CD14-positive monocyte (primary cell): Measurements from ENCODE around the gene NKAP. TPM values are rescaled to one million over a fixed set of nuclear protein-coding genes. Genes with fewer than 3 reads are reported as not detected.
"Not testable (repeated sequence)": the region's sequence is repeated elsewhere in the genome, so short reads cannot be mapped to it uniquely, and the experiment has no call there.

Experiments used
- DNase-seq, 3 donors: peaks; one replicate each; pipeline ENCODE4 v3.0.0-alpha.2; 2011 to 2022
- H2AFZ ChIP-seq: 2 replicates; pipeline ENCODE4 v1.6.0; 2012; ENCODE audit warnings: mild to moderate bottlenecking, low read depth, low read length, inconsistent platforms; ENCODE audit not compliant: insufficient read depth, poor library complexity, severe bottlenecking
- H3K27ac ChIP-seq, 2 donors: 1 replicate in 1 of 2; 2 replicates in 1 of 2; pipeline ENCODE4 v1.5.1; 2012 to 2013; ENCODE audit warnings: low read length in 2 of 2, control low read depth in 1 of 2, inconsistent platforms in 1 of 2, low read depth in 1 of 2, mild to moderate bottlenecking in 1 of 2
- H3K27me3 ChIP-seq, 2 donors: one replicate each; pipeline versions ENCODE4 v1.6.0 to v1.6.1; 2011 to 2013; ENCODE audit warnings: low read length in 2 of 2; ENCODE audit not compliant: control insufficient read depth in 2 of 2, insufficient read depth in 2 of 2
- H3K36me3 ChIP-seq, 2 donors: replicated peaks in 1 of 2; 1 replicate in 1 of 2; 2 replicates in 1 of 2; pipeline versions ENCODE4 v1.5.1 to v1.6.1; 2012 to 2013; ENCODE audit warnings: low read length in 2 of 2, control low read depth in 1 of 2, inconsistent platforms in 1 of 2, mild to moderate bottlenecking in 1 of 2; ENCODE audit not compliant: insufficient read depth in 2 of 2, control insufficient read depth in 1 of 2
- H3K4me1 ChIP-seq, 2 donors: 1 replicate in 1 of 2; 2 replicates in 1 of 2; pipeline versions ENCODE4 v1.5.1 to v1.6.1; 2012 to 2013; ENCODE audit warnings: low read length in 2 of 2, control low read depth in 1 of 2, inconsistent platforms in 1 of 2, mild to moderate bottlenecking in 1 of 2, moderate library complexity in 1 of 2; ENCODE audit not compliant: insufficient read depth in 2 of 2, control insufficient read depth in 1 of 2
- H3K4me2 ChIP-seq: replicated peaks from 2 replicates; pipeline ENCODE3; 2012; ENCODE audit warnings: low read length, moderate library complexity, mild to moderate bottlenecking; ENCODE audit not compliant: poor library complexity, severe bottlenecking; ENCODE audit errors: extremely low read depth
- H3K4me3 ChIP-seq, 3 experiments: fragments of 200-600 bp in 1 of 3; sonication (generic) in 1 of 3; replicated peaks in 1 of 3; 1 replicate in 2 of 3; 2 replicates in 1 of 3; pipeline ENCODE4 v1.5.1; 2011 to 2013; ENCODE audit warnings: low read length in 3 of 3, mild to moderate bottlenecking in 3 of 3, control low read depth in 2 of 3, low read depth in 2 of 3, inconsistent platforms in 1 of 3, moderate library complexity in 1 of 3
- H3K79me2 ChIP-seq: 2 replicates; pipeline ENCODE4 v1.6.0; 2012; ENCODE audit warnings: mild to moderate bottlenecking, control low read depth, inconsistent platforms, low read length, moderate library complexity; ENCODE audit not compliant: insufficient read depth
- H3K9ac ChIP-seq: 2 replicates; pipeline ENCODE4 v1.6.0; 2017; ENCODE audit warnings: low read length, mild to moderate bottlenecking; ENCODE audit not compliant: insufficient read depth, poor library complexity, severe bottlenecking
- H3K9me3 ChIP-seq, 2 donors: replicated peaks in 1 of 2; 1 replicate in 1 of 2; 2 replicates in 1 of 2; pipeline versions ENCODE4 v1.5.1 to v1.6.1; 2012 to 2013; ENCODE audit warnings: low read length in 2 of 2, control low read depth in 1 of 2; ENCODE audit not compliant: control insufficient read depth in 1 of 2, insufficient read depth in 1 of 2
- H4K20me1 ChIP-seq: 2 replicates; pipeline ENCODE4 v1.6.0; 2012; ENCODE audit warnings: mild to moderate bottlenecking, low read length, control low read depth, moderate library complexity; ENCODE audit not compliant: insufficient read depth
- H3K27ac Mint-ChIP-seq, 7 donors: one replicate each; pipeline ENCODE4 v1.8.0; 2020; ENCODE audit warnings: mild to moderate bottlenecking in 7 of 7, mixed read lengths in 7 of 7, moderate library complexity in 6 of 7, inconsistent platforms in 2 of 7
- H3K27me3 Mint-ChIP-seq, 3 donors: one replicate each; pipeline ENCODE4 v1.8.0; 2021 to 2022; ENCODE audit warnings: low read depth in 3 of 3, mild to moderate bottlenecking in 3 of 3, mixed read lengths in 3 of 3, moderate library complexity in 3 of 3, inconsistent platforms in 1 of 3
- H3K36me3 Mint-ChIP-seq, 2 donors: one replicate each; pipeline ENCODE4 v1.8.0; 2020; ENCODE audit warnings: mixed read lengths in 2 of 2, inconsistent platforms in 1 of 2, mild to moderate bottlenecking in 1 of 2
- H3K4me1 Mint-ChIP-seq: one replicate; pipeline ENCODE4 v1.8.0; 2020; ENCODE audit warnings: mild to moderate bottlenecking, mixed read lengths
- H3K4me3 Mint-ChIP-seq, 2 donors: one replicate each; pipeline ENCODE4 v1.8.0; 2020; ENCODE audit warnings: mild to moderate bottlenecking in 2 of 2, mixed read lengths in 2 of 2, moderate library complexity in 1 of 2
- H3K9me3 Mint-ChIP-seq, 7 donors: one replicate each; pipeline ENCODE4 v1.8.0; 2020 to 2022; ENCODE audit warnings: mixed read lengths in 7 of 7, mild to moderate bottlenecking in 6 of 7, moderate library complexity in 6 of 7, inconsistent platforms in 2 of 7
- CTCF ChIP-seq: fragments of 200-600 bp; IDR thresholded peaks from one replicate; pipeline ENCODE4 v1.8.0; 2022; ENCODE audit warnings: antibody characterized with exemption, mild to moderate bottlenecking
- WGBS: methylation state at CpG from one replicate; pipeline ENCODE4 v1.1.5; 2013; ENCODE audit warnings: missing lambda C conversion rate; ENCODE audit not compliant: insufficient coverage; 5-methylcytosine and 5-hydroxymethylcytosine counted together
- intact Hi-C, 2 donors: fragments of 100-400 bp; cut with micrococcal nuclease; formaldehyde crosslinking; loops; one replicate each; pipeline versions ENCODE4 v1.15.0 to v1.15.1; 2023
- polyA plus RNA-seq, 3 donors: library from polyadenylated mRNA; depleted of rRNA in 1 of 3; unstranded in 2 of 3; stranded (reverse) in 1 of 3; fragments of 300-500 nt in 2 of 3; fragments of >200 nt in 1 of 3; fragmentation: Illumina TruSeq in 2 of 3; gene quantifications; 1 replicate in 2 of 3; 2 replicates in 1 of 3; pipeline ENCODE4 v1.2.3, GENCODE V29; 2012 to 2021

NKAP gene
- polyA plus RNA-seq, 3 donors = 2.0 to 2.9 (median 2.1) TPM

DNA sequence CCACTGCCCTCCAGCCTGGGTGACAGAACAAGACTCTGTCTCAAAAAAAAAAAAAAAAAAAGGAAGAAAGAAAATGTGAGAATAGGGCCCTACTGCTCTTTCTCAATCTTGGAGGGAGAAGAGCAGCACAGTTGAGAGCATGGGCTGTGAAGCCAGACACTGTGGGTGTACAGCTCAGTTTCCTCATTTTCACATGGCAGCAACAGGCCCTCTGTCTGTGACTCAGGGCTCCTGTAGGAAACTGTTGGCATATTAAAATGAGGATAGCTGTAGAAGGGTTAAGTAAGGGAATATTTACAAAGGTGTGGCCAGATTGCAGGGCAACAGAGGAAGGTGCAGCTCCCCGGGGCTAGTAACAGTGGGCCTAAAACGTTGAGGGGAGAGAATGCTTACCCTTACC is 44.4 kb downstream of the NKAP start:
- peaks cover 10% of the 10 kb centered on the region for H3K4me1 Mint-ChIP-seq
- peak overlapping the region in 5 of 7 donors; percentile 62 to 86 (median 82) for H3K27ac Mint-ChIP-seq
- Histone ChIP-seq H4K20me1 (no peaks in the 10 kb centered on the region), H3K9me3 (no peaks in the 10 kb centered on the region), H2AFZ (peak overlapping the region; percentile 48), H3K4me2 (peak overlapping the region; percentile 36), H3K27ac (peak overlapping the region; percentile 62 to 68), H3K79me2 (no peaks in the 10 kb centered on the region), H3K36me3 (no peaks in the 10 kb centered on the region), H3K9ac (no peak overlapping the region), H3K4me3 (no peak overlapping the region), H3K4me1 (peaks cover 8% of the 10 kb centered on the region in 2 donors), H3K27me3 (no peaks in the 10 kb centered on the region)
- intact Hi-C loops = no loop called here
- no peaks in the 10 kb centered on the region for H3K9me3 Mint-ChIP-seq
- no CpG with 5 or more reads among the region's 2 CpGs for WGBS
- H3K27me3 Mint-ChIP-seq = peaks cover 0 to 3% (median 1%) of the 10 kb centered on the region in 3 donors
- peak; percentile 68 to 88 (median 88) for DNase-seq
- no peaks in the 10 kb centered on the region for H3K36me3 Mint-ChIP-seq
- TF ChIP-seq CTCF = no peak
- H3K4me3 Mint-ChIP-seq = peak overlapping the region; percentile 41 to 42

GRCh38 chrX:119895843-119896326 is 47.7 kb downstream of the NKAP start, which contains the start of gene AKAP14:
Gene AKAP14, plus strand, starts transcription at chrX:119895893. Its CDS starts 7,331 bp downstream, at chrX:119903224.
- peaks cover 8% of the 10 kb centered on the region in 2 donors for H3K4me1 ChIP-seq
- H3K36me3 ChIP-seq = no peaks in the 10 kb centered on the region
- Mint-ChIP-seq H3K4me1 (peaks cover 9% of the 10 kb centered on the region), H3K9me3 (peaks cover 0 to 2% (median 0%) of the 10 kb centered on the region in 7 donors), H3K4me3 (no peak within 1 kb of the TSS), H3K27me3 (peaks cover 0 to 9% (median 5%) of the 10 kb centered on the region in 3 donors), H3K36me3 (no peaks in the 10 kb centered on the region), H3K27ac (peak within 1 kb of the TSS in 1 of 7 donors; percentile 50)
- no peak within 1 kb of the TSS for H2AFZ ChIP-seq
- no peak within 1 kb of the TSS for H3K4me2 ChIP-seq
- no peaks in the 10 kb centered on the region for H3K27me3 ChIP-seq
- H3K9me3 ChIP-seq = no peaks in the 10 kb centered on the region
- intact Hi-C loops = no loop called here
- TF ChIP-seq CTCF = no peak
- H3K9ac ChIP-seq = no peak within 1 kb of the TSS
- H3K79me2 ChIP-seq = no peaks in the 10 kb centered on the region
- no peak within 1 kb of the TSS for H3K27ac ChIP-seq
- WGBS = no CpG with 5 or more reads among the region's 4 CpGs
- no peaks in the 10 kb centered on the region for H4K20me1 ChIP-seq
- no peak for DNase-seq
- H3K4me3 ChIP-seq = no peak within 1 kb of the TSS

DNA sequence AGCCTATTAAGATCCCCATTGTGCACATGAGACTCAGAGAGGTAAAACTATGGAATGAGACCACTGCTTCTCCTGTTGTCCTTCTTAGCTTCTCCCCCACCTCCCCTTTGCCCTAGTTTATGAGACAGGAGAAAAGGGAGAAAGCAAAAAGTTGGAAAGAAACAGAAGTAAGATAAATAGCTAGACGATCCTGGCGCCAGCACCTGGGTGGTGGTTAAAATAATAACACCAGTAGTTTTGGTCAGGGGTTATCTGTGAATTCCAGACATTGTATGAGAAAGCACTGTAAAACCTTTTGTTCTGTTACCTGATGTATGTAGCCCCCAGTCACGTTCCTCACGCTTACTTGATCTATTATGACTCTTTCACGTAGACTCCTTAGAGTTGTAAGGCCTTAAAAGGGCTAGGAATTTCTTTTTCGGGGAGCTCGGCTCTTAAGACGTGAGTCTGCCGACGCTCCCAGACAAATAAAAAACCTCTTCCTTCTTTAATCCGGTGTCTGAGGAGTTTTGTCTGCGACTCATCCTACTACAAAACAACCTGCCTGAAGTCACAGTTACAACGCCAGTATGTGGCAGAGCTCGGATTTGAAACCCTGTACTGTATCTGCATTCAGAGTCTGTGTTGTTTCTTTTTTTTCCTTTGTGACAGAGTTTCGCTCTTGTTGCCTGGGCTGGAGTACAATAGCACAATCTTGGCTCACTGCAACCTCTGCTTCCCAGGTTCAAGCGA is 51.4 kb downstream of the NKAP start:
- WGBS = no CpG with 5 or more reads among the region's 16 CpGs
- H3K4me2 ChIP-seq, H3K4me1 Mint-ChIP-seq, H3K4me3 Mint-ChIP-seq, H3K9me3 ChIP-seq, H3K4me3 ChIP-seq, H4K20me1 ChIP-seq, H2AFZ ChIP-seq, H3K27ac ChIP-seq, H3K9me3 Mint-ChIP-seq, H3K9ac ChIP-seq, intact Hi-C loops, H3K27me3 ChIP-seq, DNase-seq, H3K36me3 ChIP-seq, H3K4me1 ChIP-seq, H3K36me3 Mint-ChIP-seq, H3K27ac Mint-ChIP-seq, H3K79me2 ChIP-seq: not testable (repeated sequence)
- H3K27me3 Mint-ChIP-seq = peaks cover 0 to 28% (median 24%) of the 10 kb centered on the region in 3 donors
